Left lung (tissue), 10 donors: ENCODE data around the gene DTNB. TPM values are rescaled to one million over a fixed set of nuclear protein-coding genes. Genes with fewer than 3 reads are reported as not detected.
"Not testable (repeated sequence)": the region's sequence is repeated elsewhere in the genome, so short reads cannot be mapped to it uniquely, and the experiment has no call there.

Experiments
- ATAC-seq: fragments of 200-7000 bp; cut with Tn5 transposase; one replicate; pipeline ENCODE4 v1.9.1; 2020; ENCODE audit warnings: moderate library complexity
- DNase-seq, 4 donors: peaks; one replicate each; pipeline ENCODE4 v3.0.0-alpha.2; 2013 to 2020
- H3K27ac ChIP-seq, 2 donors: fragments of 200-600 bp; sonication (generic) in 1 of 2; one replicate each; pipeline versions ENCODE4 v1.5.0 to v1.8.0; 2020 to 2021
- H3K27me3 ChIP-seq, 2 donors: fragments of 200-600 bp; sonication (generic) in 1 of 2; one replicate each; pipeline versions ENCODE4 v1.5.0 to v1.8.0; 2020 to 2021
- H3K36me3 ChIP-seq, 2 donors: fragments of 200-600 bp; sonication (generic) in 1 of 2; one replicate each; pipeline versions ENCODE4 v1.5.0 to v1.8.0; 2020 to 2021
- H3K4me1 ChIP-seq, 2 donors: fragments of 200-600 bp; one replicate each; pipeline ENCODE4 v1.8.0; 2021
- H3K4me3 ChIP-seq, 2 donors: fragments of 200-600 bp; sonication (generic) in 1 of 2; one replicate each; pipeline versions ENCODE4 v1.5.0 to v1.8.0; 2020 to 2021; ENCODE audit warnings: mild to moderate bottlenecking in 1 of 2
- H3K9me3 ChIP-seq, 2 donors: fragments of 200-600 bp; sonication (generic) in 1 of 2; one replicate each; pipeline versions ENCODE4 v1.5.0 to v1.8.0; 2020 to 2021
- CTCF ChIP-seq, 2 donors: fragments of 200-600 bp; sonication (generic) in 1 of 2; IDR thresholded peaks; one replicate each; pipeline versions ENCODE4 v1.5.0 to v1.8.0; 2021; ENCODE audit warnings: antibody characterized with exemption in 2 of 2
- intact Hi-C, 2 donors: fragments of 100-400 bp; cut with DNase I; formaldehyde crosslinking; loops; one replicate each; pipeline versions ENCODE4 v1.11.2 to v1.14.2; 2022
- polyA plus RNA-seq, 6 donors: library from polyadenylated mRNA; unstranded; fragments of 120-200 nt; gene quantifications; one replicate each; pipeline ENCODE4 v1.2.1, GENCODE V29; 2013; ENCODE audit not compliant: insufficient read length in 6 of 6
- total RNA-seq, 2 donors: library from RNA; stranded (reverse); fragmentation: NEBNext Ultra II Directional; extraction: Animal tissue kit (Norgen Biotek cat#: 25700); gene quantifications; one replicate each; pipeline ENCODE4 v1.2.1, GENCODE V29; 2021
- donor health status: DM: no; HTN: yes; CAD: no.
- donor health status: DM: no; HTN: no; CAD: no.

Gene DTNB
- total and polyA plus RNA-seq, 8 donors: 17.6 to 32.5 (median 29.5) TPM

- H3K27me3 ChIP-seq: no peaks in the 10 kb centered on the region
- intact Hi-C loops: no loop called here
- no peaks in the 10 kb centered on the region for H3K36me3 ChIP-seq
- H3K27ac ChIP-seq: no peak overlapping the region
- no peaks in the 10 kb centered on the region for H3K4me1 ChIP-seq
- ATAC-seq (no peak), DNase-seq (no peak)
- no peaks in the 10 kb centered on the region for H3K9me3 ChIP-seq
- no peak for TF ChIP-seq CTCF (IDR thresholded peaks at IDR 0.05)
- H3K4me3 ChIP-seq: no peak overlapping the region
These were observed 264.3 kb downstream of the DTNB start for GRCh38 chr2:25409044-25409443.

- Histone ChIP-seq H3K36me3 (no peaks in the 10 kb centered on the region), H3K4me3 (no peak overlapping the region), H3K9me3 (no peaks in the 10 kb centered on the region), H3K27ac (no peak overlapping the region), H3K27me3 (no peaks in the 10 kb centered on the region), H3K4me1 (no peaks in the 10 kb centered on the region)
- no peak for ATAC-seq
- intact Hi-C loops: no loop called here
- TF ChIP-seq CTCF (IDR thresholded peaks at IDR 0.05): no peak
- no peak for DNase-seq
These were observed 267.6 kb downstream of the DTNB start for GRCh38 chr2:25405611-25406295.

DNA sequence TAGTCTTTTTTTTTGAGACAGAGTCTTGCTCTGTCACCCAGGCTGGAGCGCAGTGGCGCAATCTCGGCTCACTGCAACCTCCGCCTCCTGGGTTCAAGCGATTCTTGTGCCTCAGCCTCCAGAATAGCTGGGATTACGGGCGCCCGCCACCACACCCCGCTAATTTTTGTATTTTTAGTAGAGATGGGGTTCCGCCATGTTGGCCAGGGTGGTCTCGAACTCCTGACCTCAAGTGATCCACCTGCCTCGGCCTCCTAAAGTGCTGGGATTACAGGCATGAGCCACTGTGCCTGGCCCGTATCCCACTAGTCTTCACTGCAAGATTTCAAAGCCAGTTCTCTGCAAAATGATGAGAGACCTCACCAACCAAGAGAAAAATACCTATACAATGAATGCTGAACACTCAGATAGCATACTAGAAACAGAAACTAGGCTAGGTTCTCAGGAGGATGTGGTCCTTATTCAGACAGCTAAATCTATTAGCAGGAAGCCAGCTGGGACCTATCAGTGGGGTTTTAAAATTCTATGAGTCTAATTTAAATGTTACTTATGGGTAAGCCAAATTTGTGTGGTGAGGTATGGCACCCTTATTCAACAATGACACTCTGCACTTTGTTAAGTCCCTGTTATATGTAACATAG, 270.1 kb downstream of the DTNB start:
- H3K4me1 ChIP-seq, H3K9me3 ChIP-seq, ATAC-seq, H3K27me3 ChIP-seq, DNase-seq, H3K27ac ChIP-seq, H3K36me3 ChIP-seq, intact Hi-C loops, H3K4me3 ChIP-seq: not testable (repeated sequence)

DNA sequence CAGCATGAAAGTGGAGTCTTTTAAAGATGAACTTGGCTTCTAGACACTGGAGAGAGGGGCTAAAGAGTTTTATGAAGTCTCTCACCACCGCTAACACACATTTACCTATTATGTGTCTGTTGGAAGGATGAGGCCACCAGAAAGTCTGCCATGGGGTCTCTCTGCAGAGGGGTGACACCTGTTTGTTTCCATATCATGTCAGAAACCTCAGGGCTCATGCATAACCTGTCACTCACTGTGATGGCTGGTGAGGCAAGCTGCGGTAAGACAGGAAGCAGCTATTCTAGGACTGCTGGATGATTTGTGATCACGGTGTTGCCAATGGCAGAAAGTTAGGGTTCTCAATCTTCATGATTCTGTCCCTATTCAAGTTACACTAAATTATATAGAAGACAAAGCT, 270.9 kb downstream of the DTNB start:
- ATAC-seq (no peak), DNase-seq (no peak)
- H3K27ac ChIP-seq: no peak overlapping the region
- no peaks in the 10 kb centered on the region for H3K4me1 ChIP-seq
- no peaks in the 10 kb centered on the region for H3K27me3 ChIP-seq
- intact Hi-C loops: no loop called here
- no peak for TF ChIP-seq CTCF (IDR thresholded peaks at IDR 0.05)
- no peak overlapping the region for H3K4me3 ChIP-seq
- H3K9me3 ChIP-seq: no peaks in the 10 kb centered on the region
- H3K36me3 ChIP-seq: no peaks in the 10 kb centered on the region

- no peak overlapping the region for H3K27ac ChIP-seq
- H3K27me3 ChIP-seq: no peaks in the 10 kb centered on the region
- H3K36me3 ChIP-seq: no peaks in the 10 kb centered on the region
- TF ChIP-seq CTCF (IDR thresholded peaks at IDR 0.05): no peak
- no peaks in the 10 kb centered on the region for H3K4me1 ChIP-seq
- H3K4me3 ChIP-seq: no peak overlapping the region
- ATAC-seq (no peak), DNase-seq (no peak)
- intact Hi-C loops: no loop called here
- no peaks in the 10 kb centered on the region for H3K9me3 ChIP-seq
These were observed 271.9 kb downstream of the DTNB start for GRCh38 chr2:25401307-25402026.
